GM13977 (cell line): Measurements from ENCODE around the gene PINLYP.

Experiments
- DNase-seq: peaks from one replicate; pipeline ENCODE4 v3.0.0; 2012; ENCODE audit warnings: low spot score
- CTCF ChIP-seq: IDR thresholded peaks from 2 replicates; pipeline ENCODE4 v1.5.1; 2012; ENCODE audit warnings: mild to moderate bottlenecking, control low read depth; ENCODE audit not compliant: insufficient read depth; ENCODE audit errors: extremely low read depth, missing control alignments
- in situ Hi-C: fragments of 300-500 bp; cut with MboI; formaldehyde crosslinking; loops from one replicate; pipeline ENCODE4 v1.12.0; 2022; ENCODE audit warnings: low sequenced_read_pairs, low pct_unique_long_range_greater_than_20kb, mixed read lengths, inconsistent platforms; ENCODE audit not compliant: unreplicated experiment

The PINLYP gene

GRCh38 chr19:43622956-43623355, 47.4 kb downstream of the PINLYP start:
- DNase-seq, result no peak
- in situ Hi-C loops, result no loop called here
- no peak for TF ChIP-seq CTCF

DNA sequence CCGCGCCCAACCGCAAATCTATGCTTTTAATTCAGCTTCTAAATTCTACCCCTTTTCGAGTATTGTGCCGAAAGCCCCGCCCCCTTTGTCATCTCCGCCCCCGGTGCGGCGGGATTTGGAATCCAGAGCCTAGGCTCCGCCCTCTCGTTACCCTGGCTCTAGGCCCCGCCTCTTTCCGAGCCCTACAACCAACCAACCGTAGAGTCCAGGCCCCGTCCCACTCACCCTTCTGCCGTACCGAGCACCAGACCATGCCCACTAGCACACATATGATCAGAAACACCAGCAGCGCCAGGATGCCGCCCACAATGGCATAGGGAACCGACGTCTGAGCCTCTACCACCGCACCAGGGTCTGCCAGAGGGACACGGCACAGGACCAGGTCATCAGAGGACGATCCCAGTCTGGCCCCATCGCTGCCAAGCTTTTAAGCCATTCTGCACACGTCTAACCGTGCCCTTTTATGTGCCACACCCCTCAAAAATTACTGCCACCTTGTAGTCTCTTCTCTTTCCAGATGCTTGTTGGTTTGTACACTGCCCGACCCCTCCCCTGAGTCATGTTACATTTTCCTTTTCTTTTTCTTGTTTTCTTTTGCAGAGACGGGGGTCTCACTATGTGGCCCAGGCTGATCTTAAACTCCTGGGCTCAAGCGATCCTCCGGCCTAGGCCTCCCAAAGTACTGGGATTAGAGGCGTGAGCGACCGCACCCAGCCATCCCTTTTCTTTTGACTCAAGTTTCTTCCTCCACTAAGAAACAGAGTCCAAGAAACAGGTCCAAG, 48.5 kb downstream of the PINLYP start:
- no peak for TF ChIP-seq CTCF
- DNase-seq, result no peak
- in situ Hi-C loops, result no loop called here

GRCh38 chr19:43624933-43625332, 49.3 kb downstream of the PINLYP start:
- peak; percentile 75 for TF ChIP-seq CTCF
- DNase-seq, result peak; percentile 89
- in situ Hi-C loops, result no loop called here

DNA sequence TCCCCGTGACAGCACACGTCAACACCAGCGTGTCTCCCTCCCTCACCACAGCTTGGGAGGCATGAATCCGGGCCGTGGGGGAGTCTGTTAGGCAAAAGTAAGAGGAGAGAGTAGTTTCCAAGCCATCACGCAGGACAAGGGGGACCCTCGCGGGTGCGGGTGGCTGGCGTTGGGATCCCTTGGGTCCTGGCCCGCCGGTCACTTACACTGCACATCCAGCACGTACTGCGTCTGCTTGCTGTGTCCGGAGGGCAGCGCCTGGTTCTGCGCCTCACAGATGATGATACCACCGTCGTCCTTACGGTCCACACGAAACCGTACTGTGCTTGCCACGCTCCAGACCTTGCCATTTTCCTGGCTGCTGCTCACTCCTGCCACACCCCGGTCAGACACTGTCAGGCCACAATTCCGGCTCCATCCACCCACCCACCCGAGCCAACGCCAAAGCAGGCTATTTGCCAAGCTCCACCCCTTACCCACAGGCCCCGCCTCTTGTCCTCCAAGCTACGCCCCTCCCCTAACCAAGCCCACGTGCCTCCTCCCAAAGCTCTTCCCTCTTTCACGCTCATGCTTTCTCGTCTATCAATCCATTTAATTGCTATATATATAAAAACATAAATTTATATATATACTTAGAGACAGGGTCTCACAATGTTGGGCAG, 50.4 kb downstream of the PINLYP start:
- no peak for DNase-seq
- no peak for TF ChIP-seq CTCF
- in situ Hi-C loops, result no loop called here

- DNase-seq, result no peak
- no peak for TF ChIP-seq CTCF
- in situ Hi-C loops, result no loop called here
These were observed 51.2 kb downstream of the PINLYP start for GRCh38 chr19:43626838-43627237.

- TF ChIP-seq CTCF, result no peak
- in situ Hi-C loops, result no loop called here
- DNase-seq, result no peak
These were observed 53.2 kb downstream of the PINLYP start for GRCh38 chr19:43628646-43629326.
